GM21786 (cell line): ENCODE results near the gene FGF14.
"Not testable (repeated sequence)": the region's sequence is repeated elsewhere in the genome, so short reads cannot be mapped to it uniquely, and the experiment has no call there.

Experiments used
- ATAC-seq: cut with Tn5 transposase; IDR thresholded peaks from one replicate; pipeline ENCODE4 v1.9.1; 2021; ENCODE audit not compliant: unreplicated experiment

FGF14 gene

GRCh38 chr13:102139626-102140025 is 262.2 kb downstream of the FGF14 start:
- ATAC-seq = no peak

- ATAC-seq = no peak
Measured at GRCh38 chr13:102138635-102139190, 263.1 kb downstream of the FGF14 start.

- not testable (repeated sequence) for ATAC-seq
Measured at GRCh38 chr13:102137904-102138303, 263.9 kb downstream of the FGF14 start.

- no peak for ATAC-seq
Measured at GRCh38 chr13:102136735-102137296, 265.0 kb downstream of the FGF14 start.

- no peak for ATAC-seq
Measured at GRCh38 chr13:102132777-102133295, 269.0 kb downstream of the FGF14 start.

- no peak for ATAC-seq
Measured at GRCh38 chr13:102131246-102131645, 270.6 kb downstream of the FGF14 start.

- no peak for ATAC-seq
Measured at GRCh38 chr13:102128216-102128810, 273.5 kb downstream of the FGF14 start.

GRCh38 chr13:102127153-102127552 is 274.7 kb downstream of the FGF14 start:
- no peak for ATAC-seq

GRCh38 chr13:102122147-102122546 is 279.7 kb downstream of the FGF14 start:
- ATAC-seq = no peak

GRCh38 chr13:102117175-102117831 is 284.5 kb downstream of the FGF14 start:
- no peak for ATAC-seq

- no peak for ATAC-seq
Measured at GRCh38 chr13:102103469-102103868, 298.4 kb downstream of the FGF14 start.

GRCh38 chr13:102100234-102100633 is 301.6 kb downstream of the FGF14 start:
- ATAC-seq = no peak

- ATAC-seq = no peak
Measured at GRCh38 chr13:102097708-102098107, 304.1 kb downstream of the FGF14 start.

GRCh38 chr13:102093288-102093687 is 308.6 kb downstream of the FGF14 start:
- not testable (repeated sequence) for ATAC-seq

GRCh38 chr13:102091231-102091630 is 310.6 kb downstream of the FGF14 start:
- ATAC-seq = no peak

GRCh38 chr13:102090532-102090931 is 311.3 kb downstream of the FGF14 start:
- ATAC-seq = no peak

GRCh38 chr13:102089722-102090121 is 312.1 kb downstream of the FGF14 start:
- ATAC-seq = no peak

- no peak for ATAC-seq
Measured at GRCh38 chr13:102089177-102089576, 312.7 kb downstream of the FGF14 start.

GRCh38 chr13:102073251-102073650 is 328.6 kb downstream of the FGF14 start:
- ATAC-seq = no peak

GRCh38 chr13:102071711-102072110 is 330.1 kb downstream of the FGF14 start:
- no peak for ATAC-seq

GRCh38 chr13:102068323-102068722 is 333.5 kb downstream of the FGF14 start:
- ATAC-seq = not testable (repeated sequence)
